GM19468 (cell line): ENCODE data around the gene ADAMTS13.

Experiments used
- ATAC-seq: cut with Tn5 transposase; IDR thresholded peaks from one replicate; pipeline ENCODE4 v1.9.1; 2021; ENCODE audit warnings: mild to moderate bottlenecking, moderate library complexity, moderate number of reproducible peaks; ENCODE audit not compliant: unreplicated experiment; ENCODE audit errors: extremely low read depth

ADAMTS13 gene

GRCh38 chr9:133484671-133485437 lies 62.7 kb downstream of the ADAMTS13 start:
- no peak for ATAC-seq

GRCh38 chr9:133485531-133486260 lies 63.5 kb downstream of the ADAMTS13 start:
- ATAC-seq, result no peak

- ATAC-seq, result no peak
Observed at GRCh38 chr9:133487331-133487725, 65.2 kb downstream of the ADAMTS13 start.

GRCh38 chr9:133488686-133489252 lies 66.6 kb downstream of the ADAMTS13 start:
- no peak for ATAC-seq

GRCh38 chr9:133489253-133490190 lies 67.4 kb downstream of the ADAMTS13 start:
- no peak for ATAC-seq

GRCh38 chr9:133490201-133490681 lies 68.1 kb downstream of the ADAMTS13 start:
- no peak for ATAC-seq

- no peak for ATAC-seq
Observed at GRCh38 chr9:133490865-133491655, 68.9 kb downstream of the ADAMTS13 start.

- no peak for ATAC-seq
Observed at GRCh38 chr9:133491656-133491925, 69.4 kb downstream of the ADAMTS13 start.

- no peak for ATAC-seq
Observed at GRCh38 chr9:133492061-133493021, 70.2 kb downstream of the ADAMTS13 start.

GRCh38 chr9:133493428-133493827 lies 71.3 kb downstream of the ADAMTS13 start:
- ATAC-seq, result no peak

GRCh38 chr9:133493845-133494540 lies 71.8 kb downstream of the ADAMTS13 start:
- no peak for ATAC-seq

- no peak for ATAC-seq
Observed at GRCh38 chr9:133494636-133495326, 72.6 kb downstream of the ADAMTS13 start.

- ATAC-seq, result no peak
Observed at GRCh38 chr9:133495327-133496293, 73.4 kb downstream of the ADAMTS13 start.

- no peak for ATAC-seq
Observed at GRCh38 chr9:133496861-133497842, 75.0 kb downstream of the ADAMTS13 start.
